HepG2 (cell line): ENCODE results near the gene MTUS2. TPM values are rescaled to one million over a fixed set of nuclear protein-coding genes. Genes with fewer than 3 reads are reported as not detected.

Source experiments
- ATAC-seq: fragments of 200-7000 bp; cut with Tn5 transposase; 3 replicates; pipeline ENCODE4 v1.9.1; 2020; ENCODE audit warnings: mild to moderate bottlenecking, moderate library complexity
- BruUV-seq: library from RNA; stranded (reverse); fragments of 400-500 nt; replicated peaks from 2 replicates; lab custom pipeline; 2021; lab: Mats Ljungman, UMichigan
- CTCF ChIA-PET: fragments of 300-600 bp; formaldehyde crosslinking; extraction: SDS; loops from one replicate; lab custom pipeline; 2021; ENCODE audit warnings: low total read pairs, inconsistent platforms, low intra/inter-chr PET ratio; lab: Yijun Ruan, JAX
- POLR2A ChIA-PET: fragments of 350-600 bp; sonication (Branson Sonifier 250); formaldehyde crosslinking; loops from one replicate; lab custom pipeline; 2020; ENCODE audit warnings: antibody characterized with exemption, inconsistent platforms; lab: Yijun Ruan, JAX
- DNase-seq: peaks from one replicate; pipeline ENCODE4 v3.0.0-alpha.2; 2015; ENCODE audit warnings: low spot score
- FAIRE-seq: peaks from 3 replicates; lab custom pipeline; 2011; peaks lifted over from hg19 to GRCh38; lab: Jason Lieb, UNC
- H2AFZ ChIP-seq: one replicate; pipeline ENCODE4 v1.6.1; 2011; ENCODE audit warnings: low read length, inconsistent platforms
- H3K27ac ChIP-seq: fragments of 300-600 bp; 3 replicates; pipeline ENCODE4 v1.8.0; 2011; ENCODE audit warnings: mixed run types, mild to moderate bottlenecking, mixed read lengths, low read length, inconsistent platforms; ENCODE audit not compliant: insufficient read depth; ENCODE audit errors: extremely low read length
- H3K27me3 ChIP-seq, 2 experiments: fragments of 200-600 bp in 1 of 2; 2 replicates in 1 of 2; 3 replicates in 1 of 2; pipeline versions ENCODE4 v1.6.0 to v1.8.0; 2011; ENCODE audit warnings: low read length in 2 of 2, mild to moderate bottlenecking in 2 of 2, moderate library complexity in 2 of 2, inconsistent platforms in 1 of 2; ENCODE audit not compliant: insufficient read depth in 2 of 2, control insufficient read depth in 1 of 2
- H3K36me3 ChIP-seq, 2 experiments: fragments of 200-600 bp in 1 of 2; replicated peaks in 1 of 2; 2 replicates in 1 of 2; 3 replicates in 1 of 2; pipeline versions ENCODE4 v1.5.1 to v1.8.0; 2011; ENCODE audit warnings: low read length in 2 of 2, inconsistent platforms in 1 of 2; ENCODE audit not compliant: insufficient read depth in 2 of 2, control insufficient read depth in 1 of 2
- H3K4me1 ChIP-seq: 2 replicates; pipeline ENCODE4 v1.5.1; 2012; ENCODE audit warnings: low read length, inconsistent platforms; ENCODE audit not compliant: insufficient read depth
- H3K4me2 ChIP-seq: 2 replicates; pipeline ENCODE4 v1.6.0; 2011; ENCODE audit warnings: low read depth, low read length, inconsistent platforms
- H3K4me3 ChIP-seq, 3 experiments: fragments of 200-600 bp in 1 of 3; sonication (generic), shearing (Covaris generic) in 1 of 3; replicated peaks in 1 of 3; 2 replicates each; pipeline ENCODE4 v1.5.1; 2011 to 2016; ENCODE audit warnings: low read length in 3 of 3, inconsistent platforms in 2 of 3, low read depth in 2 of 3, mild to moderate bottlenecking in 2 of 3, control low read depth in 1 of 3, mixed read lengths in 1 of 3; ENCODE audit not compliant: insufficient read depth in 1 of 3
- H3K79me2 ChIP-seq: one replicate; pipeline ENCODE4 v1.6.1; 2011; ENCODE audit warnings: low read length, inconsistent platforms; ENCODE audit not compliant: insufficient read depth
- H3K9ac ChIP-seq: 2 replicates; pipeline ENCODE4 v1.6.0; 2011; ENCODE audit warnings: mild to moderate bottlenecking, low read depth, low read length, inconsistent platforms; ENCODE audit not compliant: insufficient read depth
- H3K9me3 ChIP-seq: 2 replicates; pipeline ENCODE4 v1.5.1; 2012; ENCODE audit warnings: mild to moderate bottlenecking, low read length
- H4K20me1 ChIP-seq: 2 replicates; pipeline ENCODE4 v1.6.0; 2011; ENCODE audit warnings: inconsistent platforms, mild to moderate bottlenecking, low read length, moderate library complexity; ENCODE audit not compliant: insufficient read depth
- ATF1 ChIP-seq: IDR thresholded peaks from 2 replicates; pipeline ENCODE4 v1.6.1; 2016; ENCODE audit warnings: mild to moderate bottlenecking, control low read depth
- CCDC6 ChIP-seq: sonication (generic); formaldehyde crosslinking; IDR thresholded peaks from 2 replicates; pipeline ENCODE4 v1.8.1; 2022; ENCODE audit warnings: mild to moderate bottlenecking, missing genetic modification reagents, moderate library complexity
- HIVEP1 ChIP-seq: sonication (generic); formaldehyde crosslinking; IDR thresholded peaks from 2 replicates; pipeline ENCODE4 v1.4.0; 2020; ENCODE audit warnings: mild to moderate bottlenecking, missing genetic modification reagents
- HNF4A ChIP-seq: sonication (generic); formaldehyde crosslinking; IDR thresholded peaks from 2 replicates; pipeline ENCODE4 v1.4.0; 2020; ENCODE audit warnings: missing genetic modification reagents
- KLF16 ChIP-seq, 2 experiments: sonication (generic) in 1 of 2; formaldehyde crosslinking in 1 of 2; IDR thresholded peaks; 2 replicates each; pipeline versions ENCODE4 v1.6.1 to v1.8.0; 2016 to 2023; ENCODE audit warnings: missing genetic modification reagents in 2 of 2, missing compliant biosample characterization in 1 of 2
- POGZ ChIP-seq: sonication (generic); formaldehyde crosslinking; IDR thresholded peaks from 2 replicates; pipeline ENCODE4 v1.4.0; 2020; ENCODE audit warnings: mild to moderate bottlenecking, missing genetic modification reagents
- SETDB1 ChIP-seq: sonication (generic); formaldehyde crosslinking; IDR thresholded peaks from 2 replicates; pipeline ENCODE4 v1.5.1; 2020; ENCODE audit warnings: missing genetic modification reagents, mild to moderate bottlenecking, borderline replicate concordance
- SOX13 ChIP-seq, 3 experiments: fragments of 450-650 bp in 1 of 3; sonication (generic) in 1 of 3; formaldehyde crosslinking in 1 of 3; IDR thresholded peaks in 2 of 3; conservative IDR thresholded peaks in 1 of 3; 2 replicates each; pipeline versions ENCODE4 v1.5.0 to v1.6.1; 2016 to 2020; ENCODE audit warnings: antibody characterized with exemption in 1 of 3, mild to moderate bottlenecking in 1 of 3, missing compliant biosample characterization in 1 of 3, missing genetic modification reagents in 1 of 3, moderate library complexity in 1 of 3
- TFE3 ChIP-seq: IDR thresholded peaks from 2 replicates; pipeline ENCODE4 v1.6.1; 2016
- THAP9 ChIP-seq: sonication (generic); formaldehyde crosslinking; IDR thresholded peaks from 2 replicates; pipeline ENCODE4; 2020; ENCODE audit warnings: missing genetic modification reagents, mild to moderate bottlenecking, borderline replicate concordance
- ZBTB10 ChIP-seq: sonication (generic); formaldehyde crosslinking; IDR thresholded peaks from 2 replicates; pipeline ENCODE4 v1.4.0; 2020; ENCODE audit warnings: missing genetic modification reagents, borderline replicate concordance
- ZFP41 ChIP-seq: sonication (generic); formaldehyde crosslinking; IDR thresholded peaks from 2 replicates; pipeline ENCODE4 v1.4.0; 2020; ENCODE audit warnings: mild to moderate bottlenecking, missing genetic modification reagents, borderline replicate concordance
- ZNF20 ChIP-seq: sonication (generic); formaldehyde crosslinking; IDR thresholded peaks from 2 replicates; pipeline ENCODE4 v1.4.0; 2020; ENCODE audit warnings: mild to moderate bottlenecking, moderate library complexity, missing genetic modification reagents
- ZNF235 ChIP-seq: sonication (generic); formaldehyde crosslinking; IDR thresholded peaks from 2 replicates; pipeline ENCODE4 v1.8.1; 2023; ENCODE audit warnings: mild to moderate bottlenecking, missing genetic modification reagents, borderline replicate concordance
- ZNF441 ChIP-seq: sonication (generic); formaldehyde crosslinking; IDR thresholded peaks from 2 replicates; pipeline ENCODE4 v1.7.0; 2021; ENCODE audit warnings: missing genetic modification reagents, borderline replicate concordance
- ZNF496 ChIP-seq: sonication (generic); formaldehyde crosslinking; IDR thresholded peaks from 2 replicates; pipeline ENCODE4 v1.8.1; 2023; ENCODE audit warnings: mild to moderate bottlenecking, moderate library complexity, missing genetic modification reagents; ENCODE audit not compliant: insufficient replicate concordance
- ZNF564 ChIP-seq: sonication (generic); formaldehyde crosslinking; IDR thresholded peaks from 2 replicates; pipeline ENCODE4 v1.8.1; 2023; ENCODE audit warnings: mild to moderate bottlenecking, missing genetic modification reagents
- ZNF781 ChIP-seq: sonication (generic); formaldehyde crosslinking; IDR thresholded peaks from 2 replicates; pipeline ENCODE4 v1.5.1; 2020; ENCODE audit warnings: borderline replicate concordance, mild to moderate bottlenecking, missing genetic modification reagents; ENCODE audit errors: not compliant biosample characterization
- WGBS: methylation state at CpG from one replicate; pipeline ENCODE4 v1.1.6; 2017; ENCODE audit warnings: low lambda C conversion rate; 5-methylcytosine and 5-hydroxymethylcytosine counted together
- in situ Hi-C: cut with HindIII; loops from 2 replicates; pipeline ENCODE4 v1.10.0; 2017; ENCODE audit warnings: low pct_unique_long_range_greater_than_20kb; ENCODE audit not compliant: extremely low pct_ligation_motif_present
- intact Hi-C: fragments of 100-400 bp; cut with micrococcal nuclease; formaldehyde crosslinking; loops from one replicate; pipeline ENCODE4 v1.10.0; 2022; ENCODE audit not compliant: unreplicated experiment
- polyA plus RNA-seq, 8 experiments: library from polyadenylated mRNA; depleted of rRNA in 3 of 8; stranded (reverse) in 7 of 8; unstranded in 1 of 8; fragments of >200 nt; fragmentation: Illumina TruSeq in 4 of 8; extraction: Trizol in 4 of 8; gene quantifications; 2 replicates each; pipeline versions ENCODE4 v1.2.1 to v1.2.3, GENCODE V29; 2011 to 2016; ENCODE audit warnings: low read depth in 4 of 8, missing spikeins in 1 of 8, mixed read lengths in 1 of 8; ENCODE audit not compliant: insufficient read depth in 1 of 8
- total RNA-seq, 5 experiments: library from RNA; depleted of rRNA; stranded (reverse); fragments of >200 nt; fragmentation: Illumina TruSeq; extraction: Trizol; gene quantifications; 2 replicates each; pipeline ENCODE4 v1.2.3, GENCODE V29; 2016; ENCODE audit warnings: low read depth in 1 of 5

MTUS2 gene
- total and polyA plus RNA-seq, 2 of the 13 experiments (the other 11 are each of a cell fraction or from before 2014, with no cell fraction given), result not detected

- ATAC-seq, result no peak
- WGBS, result 0% methylated on average over 3 of the region's 3 CpGs
- no peak for TF ChIP-seq ATF1 (CRISPR knock-in tag)
- TF ChIP-seq ZNF564 (CRISPR knock-in tag), result no peak
- no peak for TF ChIP-seq CCDC6 (CRISPR knock-in tag)
- no peak for TF ChIP-seq SETDB1 (CRISPR knock-in tag)
- TF ChIP-seq ZNF20 (CRISPR knock-in tag), result no peak
- no peak for TF ChIP-seq KLF16 (CRISPR knock-in tag; IDR thresholded peaks at IDR 0.05)
- no peak for TF ChIP-seq POGZ
- TF ChIP-seq THAP9 (CRISPR knock-in tag), result no peak
- no peak for TF ChIP-seq ZNF781 (CRISPR knock-in tag)
- TF ChIP-seq ZNF496 (CRISPR knock-in tag), result no peak
- TF ChIP-seq ZBTB10 (CRISPR knock-in tag), result no peak
- TF ChIP-seq ZFP41 (CRISPR knock-in tag), result no peak
- TF ChIP-seq TFE3 (CRISPR knock-in tag), result no peak
- no peak for TF ChIP-seq HNF4A (CRISPR knock-in tag)
- TF ChIP-seq SOX13 (IDR thresholded peaks at IDR 0.05), result no peak
- TF ChIP-seq SOX13 (CRISPR knock-in tag; conservative IDR thresholded peaks at IDR 0.05 in 1 of 2, IDR thresholded peaks at IDR 0.05 in 1 of 2), result no peak
- TF ChIP-seq ZNF441 (CRISPR knock-in tag), result no peak
- TF ChIP-seq HIVEP1 (CRISPR knock-in tag), result no peak
- TF ChIP-seq ZNF235 (CRISPR knock-in tag), result no peak
Measured at GRCh38 chr13:28825379-28825778, 5.2 kb downstream of the MTUS2 start.

More at GRCh38 chr13:28825379-28825778, 5.2 kb downstream of the MTUS2 start:
- H3K9ac ChIP-seq, result no peak overlapping the region
- H4K20me1 ChIP-seq, result no peaks in the 10 kb centered on the region
- H3K27ac ChIP-seq, result no peak overlapping the region
- DNase-seq, result no peak
- H3K36me3 ChIP-seq, result no peaks in the 10 kb centered on the region
- ChIA-PET POLR2A (no interaction called here), CTCF (no interaction called here)
- H3K27me3 ChIP-seq, result peaks cover 0 to 7% of the 10 kb centered on the region in 2 experiments; a peak in 2 of 5 replicates
- H3K4me2 ChIP-seq, result no peak overlapping the region
- no peak overlapping the region for H3K4me3 ChIP-seq
- no peaks in the 10 kb centered on the region for H3K79me2 ChIP-seq
- no peak for FAIRE-seq
- no TSS peak for BruUV-seq
- peaks cover 16% of the 10 kb centered on the region for H3K9me3 ChIP-seq
- in situ Hi-C loops (loop anchor here (10.0 kb wide), 1 partner anchor 549 kb away; no protein-coding TSS in a partner anchor), intact Hi-C loops (no loop called here)
- no peak overlapping the region for H2AFZ ChIP-seq
- H3K4me1 ChIP-seq, result no peaks in the 10 kb centered on the region
